ENCODE results near the gene SEMA4C. TPM values are rescaled to one million over a fixed set of nuclear protein-coding genes. Genes with fewer than 3 reads are reported as not detected.

Gene SEMA4C
- total and polyA plus RNA-seq, 9 of the 15 experiments (the other 6 are each of a cell fraction or from before 2014, with no cell fraction given): 0.32 to 59.7 (median 23.9) TPM

DNA sequence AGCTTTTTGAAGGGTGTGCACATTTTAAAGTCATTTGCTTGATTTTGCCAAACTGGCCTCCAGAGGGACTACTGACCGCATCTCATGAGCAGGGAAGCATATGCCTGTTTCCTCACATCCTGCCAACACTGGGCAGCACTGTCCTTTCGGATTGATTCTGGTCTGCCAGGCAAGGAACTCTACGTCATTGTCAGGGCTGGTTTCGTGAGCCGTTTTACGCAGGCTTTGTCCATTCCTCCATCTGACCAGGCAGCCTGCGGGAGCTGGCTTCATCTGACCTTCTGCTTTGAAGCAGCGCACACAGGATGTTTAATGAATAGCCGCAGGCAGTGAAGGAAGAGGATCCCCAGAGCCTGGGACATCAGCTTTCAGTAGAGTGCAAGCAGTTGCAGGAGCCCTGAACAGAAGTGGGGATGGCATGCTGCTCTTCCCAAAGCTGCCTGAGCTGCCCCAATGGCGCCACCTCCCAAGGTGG, 46.3 kb upstream of the SEMA4C start:
- Histone ChIP-seq H3K27me3 (ENCODE audit: control insufficient read depth in 2 of 2, insufficient read depth in 2 of 2, low read length in 2 of 2) (no peaks in the 10 kb centered on the region), H2AFZ (ENCODE audit: low read depth, low read length) (no peak overlapping the region), H3K36me3 (ENCODE audit: control insufficient read depth, insufficient read depth, low read length) (peaks cover 7% of the 10 kb centered on the region; the same call in 2 of the 3 replicates), H3K9ac (ENCODE audit: insufficient read depth in 1 of 2, low read depth in 2 of 2, low read length in 2 of 2) (no peak overlapping the region), H3K79me2 (ENCODE audit: control insufficient read depth, insufficient read depth, low read length) (peaks cover 27% of the 10 kb centered on the region; the same call in 2 of the 3 replicates), H3K4me3 (no peak overlapping the region), H3K4me2 (ENCODE audit: insufficient read depth, low read length) (no peak overlapping the region; the same call in 1 of the 2 replicates), H3K9me3 (replicated peaks; ENCODE audit: control insufficient read depth, insufficient read depth, low read depth, low read length) (peaks cover 9% of the 10 kb centered on the region; the same call in 1 of the 2 replicates), H3K4me1 (replicated peaks in 1 of 2; ENCODE audit: control insufficient read depth in 2 of 2, insufficient read depth in 2 of 2, low read length in 2 of 2) (peaks cover 62 to 74% of the 10 kb centered on the region in 2 experiments), H3K27ac (ENCODE audit: extremely low read depth, low read depth, low read length) (peak overlapping the region; percentile 18; the same call in 1 of the 3 replicates), H3K9me1 (ENCODE audit: control insufficient read depth, insufficient read depth, low read length) (no peaks in the 10 kb centered on the region), H4K20me1 (replicated peaks; ENCODE audit: control insufficient read depth, insufficient read depth, low read length) (no peaks in the 10 kb centered on the region)
- DNase-seq (ENCODE audit: extremely low read depth in 1 of 4, low spot score in 3 of 4) (no peak), FAIRE-seq (no peak), ATAC-seq (no peak)
- intact Hi-C loops (cut with micrococcal nuclease) (no loop called here), in situ Hi-C loops (cut with MboI) (no loop called here)
- WGBS (ENCODE audit: insufficient coverage, low coverage, missing lambda C conversion rate): 95% methylated on average over 10 of the region's 10 CpGs
- ChIA-PET POLR2A (interaction anchor here (1.6 kb wide), 1 partner anchor 21 kb away, joined by 5 read pairs; no protein-coding TSS in a partner anchor), CTCF (ENCODE audit: low intra/inter-chr PET ratio) (no interaction called here)
- no TSS peak for BruUV-seq (replicated peaks)
- TF ChIP-seq, protein P1, sequence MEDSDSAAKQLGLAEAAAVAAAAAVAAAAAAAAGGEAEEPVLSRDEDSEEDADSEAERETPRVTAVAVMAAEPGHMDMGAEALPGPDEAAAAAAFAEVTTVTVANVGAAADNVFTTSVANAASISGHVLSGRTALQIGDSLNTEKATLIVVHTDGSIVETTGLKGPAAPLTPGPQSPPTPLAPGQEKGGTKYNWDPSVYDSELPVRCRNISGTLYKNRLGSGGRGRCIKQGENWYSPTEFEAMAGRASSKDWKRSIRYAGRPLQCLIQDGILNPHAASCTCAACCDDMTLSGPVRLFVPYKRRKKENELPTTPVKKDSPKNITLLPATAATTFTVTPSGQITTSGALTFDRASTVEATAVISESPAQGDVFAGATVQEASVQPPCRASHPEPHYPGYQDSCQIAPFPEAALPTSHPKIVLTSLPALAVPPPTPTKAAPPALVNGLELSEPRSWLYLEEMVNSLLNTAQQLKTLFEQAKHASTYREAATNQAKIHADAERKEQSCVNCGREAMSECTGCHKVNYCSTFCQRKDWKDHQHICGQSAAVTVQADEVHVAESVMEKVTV (CRISPR knock-in tag; IDR thresholded peaks at IDR 0.05): no peak
- TF ChIP-seq ATF6 (CRISPR knock-in tag; IDR thresholded peaks at IDR 0.05) (no peak), ZC3H8 (IDR thresholded peaks at IDR 0.05) (no peak), SREBF1 (IDR thresholded peaks at IDR 0.05; ENCODE audit: borderline replicate concordance, low read depth, low read length) (no peak), SAFB (IDR thresholded peaks at IDR 0.05; ENCODE audit: borderline replicate concordance, low read depth, low read length) (no peak), SAP30 (IDR thresholded peaks at IDR 0.05; ENCODE audit: borderline replicate concordance, insufficient read depth, low read depth, low read length, poor library complexity, severe bottlenecking) (no peak), MXI1 (IDR thresholded peaks at IDR 0.05; ENCODE audit: low read depth, low read length) (no peak), RFX1 (IDR thresholded peaks at IDR 0.05) (no peak), ZNF318 (IDR thresholded peaks at IDR 0.05; ENCODE audit: borderline replicate concordance in 1 of 2, low read depth in 1 of 2) (no peak), CREM (IDR thresholded peaks at IDR 0.05; ENCODE audit: low read depth) (no peak)
